K562 (cell line): ENCODE measurements around the gene PMEPA1. TPM values are rescaled to one million over a fixed set of nuclear protein-coding genes. Genes with fewer than 3 reads are reported as not detected.
A peak's percentile ranks its signal among the peaks of the same experiment; 100 is the strongest.

Experiments used
- ADNP ChIP-seq: fragments of 200-800 bp; sonication (Bioruptor generic); IDR thresholded peaks from 2 replicates; pipeline ENCODE4 v1.6.1; 2016; ENCODE audit warnings: missing genetic modification characterization, missing compliant biosample characterization
- ARID3A ChIP-seq: IDR thresholded peaks from 2 replicates; pipeline ENCODE4 v1.6.1; 2012; ENCODE audit warnings: low read depth, low read length, improper control_type of control experiment, borderline replicate concordance
- ASH1L ChIP-seq: fragments of 450-650 bp; IDR thresholded peaks from 2 replicates; pipeline ENCODE4 v1.6.1; 2018; ENCODE audit warnings: borderline replicate concordance, mild to moderate bottlenecking, low read depth; ENCODE audit not compliant: partially characterized antibody
- BDP1 ChIP-seq: IDR thresholded peaks from 3 replicates; pipeline ENCODE4 v1.6.1; 2011; ENCODE audit not compliant: insufficient read length, insufficient read depth
- FOXJ3 ChIP-seq: sonication (generic); formaldehyde crosslinking; IDR thresholded peaks from 2 replicates; pipeline ENCODE4 v1.4.0; 2020; ENCODE audit warnings: mild to moderate bottlenecking, missing genetic modification reagents
- GABPB2 ChIP-seq: fragments of 250-450 bp; sonication (Bioruptor Pico); conservative IDR thresholded peaks from 2 replicates; pipeline ENCODE4 v1.5.1; 2021; ENCODE audit warnings: mild to moderate bottlenecking
- MLLT1 ChIP-seq, 2 experiments: fragments of 450-650 bp; IDR thresholded peaks; 2 replicates each; pipeline ENCODE4 v1.6.1; 2016
- NRF1 ChIP-seq, 2 experiments: fragments of 450-650 bp; IDR thresholded peaks in 1 of 2; conservative IDR thresholded peaks in 1 of 2; 2 replicates each; pipeline ENCODE4 v1.6.1; 2014; ENCODE audit warnings: mild to moderate bottlenecking in 2 of 2
- POLR2G ChIP-seq: fragments of 200-400 bp; formaldehyde crosslinking; IDR thresholded peaks from 2 replicates; pipeline ENCODE4 v1.6.1; 2017; ENCODE audit warnings: low read depth, mild to moderate bottlenecking, antibody characterized with exemption, low read length, moderate library complexity
- SFPQ ChIP-seq: fragments of 200-400 bp; formaldehyde crosslinking; IDR thresholded peaks from 2 replicates; pipeline ENCODE4 v1.6.1; 2017; ENCODE audit warnings: mild to moderate bottlenecking, low read depth, low read length, moderate library complexity
- SNAPC5 ChIP-seq: fragments of 250-450 bp; sonication (Bioruptor Pico); IDR thresholded peaks from 2 replicates; pipeline ENCODE4 v1.8.0; 2021; ENCODE audit warnings: moderate library complexity, mild to moderate bottlenecking, inconsistent platforms
- SPI1 ChIP-seq: IDR thresholded peaks from 2 replicates; pipeline ENCODE4 v1.6.1; 2011; ENCODE audit warnings: low read depth, low read length, control low read depth, borderline replicate concordance
- TEAD1 ChIP-seq, 2 experiments: fragments of 450-650 bp in 1 of 2; sonication (generic) in 1 of 2; formaldehyde crosslinking; IDR thresholded peaks; 2 replicates each; pipeline versions ENCODE4 v1.4.0 to v1.8.0; 2020 to 2022; ENCODE audit warnings: mild to moderate bottlenecking in 2 of 2, missing genetic modification reagents in 1 of 2
- THRAP3 ChIP-seq: fragments of 450-650 bp; IDR thresholded peaks from 2 replicates; pipeline ENCODE4 v1.6.1; 2016; ENCODE audit warnings: mild to moderate bottlenecking, inconsistent platforms, borderline replicate concordance
- ZBTB43 ChIP-seq: sonication (generic); formaldehyde crosslinking; IDR thresholded peaks from 2 replicates; pipeline ENCODE4 v1.8.0; 2023; ENCODE audit warnings: mild to moderate bottlenecking, missing genetic modification reagents
- ZFP91 ChIP-seq: sonication (generic); formaldehyde crosslinking; IDR thresholded peaks from 2 replicates; pipeline ENCODE4 v1.8.0; 2022; ENCODE audit warnings: mild to moderate bottlenecking, missing genetic modification reagents
- ZNF121 ChIP-seq: sonication (generic); formaldehyde crosslinking; conservative IDR thresholded peaks from 2 replicates; pipeline ENCODE4 v1.8.0; 2022; ENCODE audit warnings: missing genetic modification reagents
- ZNF253 ChIP-seq: fragments of 250-450 bp; sonication (Bioruptor Pico); conservative IDR thresholded peaks from 2 replicates; pipeline ENCODE4 v1.6.1; 2021; ENCODE audit warnings: mild to moderate bottlenecking
- polyA plus RNA-seq, 8 experiments: library from polyadenylated mRNA; depleted of rRNA in 4 of 8; stranded (reverse) in 5 of 8; unstranded in 3 of 8; fragments of >200 nt; fragmentation: Nextera tagmentation in 2 of 8; fragmentation: Illumina TruSeq in 1 of 8; extraction: Ambion mirVana in 2 of 8; extraction: Trizol in 1 of 8; gene quantifications; 2 replicates each; pipeline versions ENCODE4 v1.2.1 to v1.2.3, GENCODE V29; 2011 to 2014; ENCODE audit warnings: inconsistent platforms in 1 of 8, missing spikeins in 1 of 8
- total RNA-seq, 7 experiments: library from RNA; depleted of rRNA in 6 of 7; stranded (reverse); fragments of >200 nt in 6 of 7; fragmentation: Illumina TruSeq in 2 of 7; extraction: Trizol in 2 of 7; gene quantifications; 2 replicates each; pipeline versions ENCODE4 v1.2.1 to v1.2.3, GENCODE V29; 2011 to 2021; ENCODE audit warnings: low replicate concordance in 1 of 7

Gene PMEPA1
- total and polyA plus RNA-seq, 9 of the 15 experiments (the other 6 are each of a cell fraction or from before 2014, with no cell fraction given) = 0.16 TPM; not detected in 8

GRCh38 chr20:57709823-57710799, at the start of gene PMEPA1 (continued):
- TF ChIP-seq SFPQ (no peak), ADNP (no peak), ZBTB43 (CRISPR knock-in tag) (no peak), SNAPC5 (CRISPR knock-in tag) (no peak), TEAD1 (CRISPR knock-in tag; IDR thresholded peaks at IDR 0.05) (no peak), ZNF121 (CRISPR knock-in tag) (no peak), ARID3A (no peak), ZNF253 (CRISPR knock-in tag) (no peak), ASH1L (no peak), ZFP91 (CRISPR knock-in tag) (peak; percentile 95), FOXJ3 (no peak), BDP1 (no peak), MLLT1 (IDR thresholded peaks at IDR 0.05) (no peak), GABPB2 (CRISPR knock-in tag) (no peak), NRF1 (conservative IDR thresholded peaks at IDR 0.05 in 1 of 2, IDR thresholded peaks at IDR 0.05 in 1 of 2) (peak; percentile 62 to 63), THRAP3 (no peak), POLR2G (no peak), SPI1 (no peak)
